Measurements from ENCODE around the gene NEU3. TPM values are rescaled to one million over a fixed set of nuclear protein-coding genes. Genes with fewer than 3 reads are reported as not detected.

Gene NEU3
- total RNA-seq, 1 experiment from 2014 or later = 12.5 TPM

DNA sequence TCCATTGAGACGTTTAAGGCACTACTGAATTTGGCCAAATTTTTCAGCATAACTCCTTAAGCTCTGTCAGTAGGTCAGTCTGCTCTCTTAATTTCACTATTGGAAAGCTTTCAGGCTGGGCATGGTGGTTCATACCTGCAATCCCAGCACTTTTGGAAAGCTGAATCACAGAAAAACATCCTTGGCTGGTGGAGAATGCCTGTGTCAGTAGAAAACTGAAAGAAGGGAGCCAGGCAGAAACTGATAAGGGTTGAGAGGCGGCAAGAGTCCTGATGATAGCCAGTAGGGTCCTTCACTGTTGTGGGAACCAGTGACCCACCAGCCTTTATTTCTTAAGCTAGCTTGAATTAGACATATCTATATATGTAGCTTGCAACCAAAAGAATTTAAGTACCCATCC, 22.6 kb downstream of the NEU3 start:
- Histone ChIP-seq H3K4me3 (replicated peaks in 1 of 2; ENCODE audit: low read depth in 1 of 2, low read length in 2 of 2) (no peak overlapping the region), H3K4me1 (ENCODE audit: control insufficient read depth in 1 of 2, insufficient read depth in 2 of 2, low read length in 2 of 2) (no peaks in the 10 kb centered on the region), H3K27me3 (ENCODE audit: insufficient read depth, low read length) (no peaks in the 10 kb centered on the region), H3K27ac (ENCODE audit: low read depth, low read length) (no peak overlapping the region), H3K9me3 (ENCODE audit: control insufficient read depth in 1 of 2, insufficient read depth in 1 of 2, low read depth in 1 of 2, low read length in 2 of 2) (no peaks in the 10 kb centered on the region), H3K4me2 (ENCODE audit: low read length) (no peak overlapping the region), H3K9me2 (ENCODE audit: insufficient read depth) (no peaks in the 10 kb centered on the region), H2AFZ (ENCODE audit: low read depth, low read length, poor library complexity, severe bottlenecking) (no peak overlapping the region), H4K20me1 (ENCODE audit: insufficient read depth) (no peaks in the 10 kb centered on the region), H3K9ac (ENCODE audit: low read length) (no peak overlapping the region), H3K36me3 (ENCODE audit: control insufficient read depth in 1 of 2, insufficient read depth in 2 of 2, low read length in 2 of 2) (peaks cover 7 to 15% of the 10 kb centered on the region in 2 experiments; a peak in 3 of 4 replicates), H3K79me2 (ENCODE audit: insufficient read depth, low read length) (no peaks in the 10 kb centered on the region)
- RAD21 ChIA-PET (ENCODE audit: low non-redundant PET in 1 of 2, low total read pairs in 2 of 2, uncharacterized antibody in 2 of 2, unreplicated experiment in 2 of 2) = no interaction called here
- CTCF ChIA-PET = interaction anchor here (1.1 kb wide), 1 partner anchor 11 kb away, joined by 4 read pairs; no protein-coding TSS in a partner anchor
- DNase-seq (ENCODE audit: low read depth, low spot score) = no peak
- POLR2A ChIA-PET = no interaction called here
- BruUV-seq (replicated peaks) = no TSS peak
- intact Hi-C loops (cut with micrococcal nuclease) = no loop called here
- no peak for ATAC-seq
- no peak for TF ChIP-seq FOSL1 (IDR thresholded peaks at IDR 0.05; ENCODE audit: low read depth)
- TF ChIP-seq, protein P1, sequence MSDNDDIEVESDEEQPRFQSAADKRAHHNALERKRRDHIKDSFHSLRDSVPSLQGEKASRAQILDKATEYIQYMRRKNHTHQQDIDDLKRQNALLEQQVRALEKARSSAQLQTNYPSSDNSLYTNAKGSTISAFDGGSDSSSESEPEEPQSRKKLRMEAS (IDR thresholded peaks at IDR 0.05) = no peak
- no peak for TF ChIP-seq YY1 (IDR thresholded peaks at IDR 0.05; ENCODE audit: extremely low read depth, insufficient replicate concordance, low read depth, low read length)
- TF ChIP-seq ELF1 (IDR thresholded peaks at IDR 0.05; ENCODE audit: borderline replicate concordance, low read depth) = no peak
- no peak for TF ChIP-seq EZH2 (IDR thresholded peaks at IDR 0.05)

GRCh38 chr11:75011872-75012271, 23.1 kb downstream of the NEU3 start:
- Histone ChIP-seq H3K27ac (ENCODE audit: low read depth, low read length) (no peak overlapping the region), H3K79me2 (ENCODE audit: insufficient read depth, low read length) (no peaks in the 10 kb centered on the region), H3K36me3 (ENCODE audit: control insufficient read depth in 1 of 2, insufficient read depth in 2 of 2, low read length in 2 of 2) (peaks cover 7 to 12% of the 10 kb centered on the region in 2 experiments; a peak in 2 of 4 replicates), H3K4me3 (replicated peaks in 1 of 2; ENCODE audit: low read depth in 1 of 2, low read length in 2 of 2) (no peak overlapping the region), H3K4me2 (ENCODE audit: low read length) (no peak overlapping the region), H3K9ac (ENCODE audit: low read length) (no peak overlapping the region), H2AFZ (ENCODE audit: low read depth, low read length, poor library complexity, severe bottlenecking) (no peak overlapping the region), H3K27me3 (ENCODE audit: insufficient read depth, low read length) (no peaks in the 10 kb centered on the region), H4K20me1 (ENCODE audit: insufficient read depth) (no peaks in the 10 kb centered on the region), H3K9me2 (ENCODE audit: insufficient read depth) (no peaks in the 10 kb centered on the region), H3K9me3 (ENCODE audit: control insufficient read depth in 1 of 2, insufficient read depth in 1 of 2, low read depth in 1 of 2, low read length in 2 of 2) (no peaks in the 10 kb centered on the region), H3K4me1 (ENCODE audit: control insufficient read depth in 1 of 2, insufficient read depth in 2 of 2, low read length in 2 of 2) (no peaks in the 10 kb centered on the region)
- DNase-seq (ENCODE audit: low read depth, low spot score) = no peak
- ChIA-PET RAD21 (ENCODE audit: low non-redundant PET in 1 of 2, low total read pairs in 2 of 2, uncharacterized antibody in 2 of 2, unreplicated experiment in 2 of 2) (no interaction called here), POLR2A (no interaction called here), CTCF (no interaction called here)
- intact Hi-C loops (cut with micrococcal nuclease) = no loop called here
- no peak for ATAC-seq
- no TSS peak for BruUV-seq (replicated peaks)
- TF ChIP-seq YY1 (IDR thresholded peaks at IDR 0.05; ENCODE audit: extremely low read depth, insufficient replicate concordance, low read depth, low read length) (no peak), EGR1 (IDR thresholded peaks at IDR 0.05; ENCODE audit: low read depth) (no peak), POLR2A (IDR thresholded peaks at IDR 0.05; ENCODE audit: borderline replicate concordance, extremely low read depth, insufficient read depth, insufficient read length) (no peak), SIN3A (IDR thresholded peaks at IDR 0.05; ENCODE audit: low read depth) (no peak), CBX3 (IDR thresholded peaks at IDR 0.05; ENCODE audit: low read depth) (no peak), ZNF274 (IDR thresholded peaks at IDR 0.05; ENCODE audit: low read depth, low read length) (no peak), POLR2AphosphoS5 (IDR thresholded peaks at IDR 0.05; ENCODE audit: low read depth, low read length) (no peak), CEBPB (IDR thresholded peaks at IDR 0.05; ENCODE audit: low read depth) (no peak), SRF (IDR thresholded peaks at IDR 0.05; ENCODE audit: low read depth) (no peak), TCF7L2 (IDR thresholded peaks at IDR 0.05; ENCODE audit: borderline replicate concordance, extremely low read depth, insufficient read depth, insufficient read length) (no peak), SP1 (IDR thresholded peaks at IDR 0.05; ENCODE audit: low read depth) (no peak), RAD21 (IDR thresholded peaks at IDR 0.05; ENCODE audit: low read depth) (no peak), EZH2 (IDR thresholded peaks at IDR 0.05) (no peak), EZH2phosphoT487 (IDR thresholded peaks at IDR 0.05; ENCODE audit: borderline replicate concordance) (no peak), ELF1 (IDR thresholded peaks at IDR 0.05; ENCODE audit: borderline replicate concordance, low read depth) (no peak)
- TF ChIP-seq, protein P2, sequence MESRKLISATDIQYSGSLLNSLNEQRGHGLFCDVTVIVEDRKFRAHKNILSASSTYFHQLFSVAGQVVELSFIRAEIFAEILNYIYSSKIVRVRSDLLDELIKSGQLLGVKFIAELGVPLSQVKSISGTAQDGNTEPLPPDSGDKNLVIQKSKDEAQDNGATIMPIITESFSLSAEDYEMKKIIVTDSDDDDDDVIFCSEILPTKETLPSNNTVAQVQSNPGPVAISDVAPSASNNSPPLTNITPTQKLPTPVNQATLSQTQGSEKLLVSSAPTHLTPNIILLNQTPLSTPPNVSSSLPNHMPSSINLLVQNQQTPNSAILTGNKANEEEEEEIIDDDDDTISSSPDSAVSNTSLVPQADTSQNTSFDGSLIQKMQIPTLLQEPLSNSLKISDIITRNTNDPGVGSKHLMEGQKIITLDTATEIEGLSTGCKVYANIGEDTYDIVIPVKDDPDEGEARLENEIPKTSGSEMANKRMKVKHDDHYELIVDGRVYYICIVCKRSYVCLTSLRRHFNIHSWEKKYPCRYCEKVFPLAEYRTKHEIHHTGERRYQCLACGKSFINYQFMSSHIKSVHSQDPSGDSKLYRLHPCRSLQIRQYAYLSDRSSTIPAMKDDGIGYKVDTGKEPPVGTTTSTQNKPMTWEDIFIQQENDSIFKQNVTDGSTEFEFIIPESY (IDR thresholded peaks at IDR 0.05; ENCODE audit: extremely low read depth, insufficient replicate concordance, low read length) = no peak
- TF ChIP-seq, protein P1 (IDR thresholded peaks at IDR 0.05) = no peak
